ENCODE results near the gene GRID1.

GRID1 gene

DNA sequence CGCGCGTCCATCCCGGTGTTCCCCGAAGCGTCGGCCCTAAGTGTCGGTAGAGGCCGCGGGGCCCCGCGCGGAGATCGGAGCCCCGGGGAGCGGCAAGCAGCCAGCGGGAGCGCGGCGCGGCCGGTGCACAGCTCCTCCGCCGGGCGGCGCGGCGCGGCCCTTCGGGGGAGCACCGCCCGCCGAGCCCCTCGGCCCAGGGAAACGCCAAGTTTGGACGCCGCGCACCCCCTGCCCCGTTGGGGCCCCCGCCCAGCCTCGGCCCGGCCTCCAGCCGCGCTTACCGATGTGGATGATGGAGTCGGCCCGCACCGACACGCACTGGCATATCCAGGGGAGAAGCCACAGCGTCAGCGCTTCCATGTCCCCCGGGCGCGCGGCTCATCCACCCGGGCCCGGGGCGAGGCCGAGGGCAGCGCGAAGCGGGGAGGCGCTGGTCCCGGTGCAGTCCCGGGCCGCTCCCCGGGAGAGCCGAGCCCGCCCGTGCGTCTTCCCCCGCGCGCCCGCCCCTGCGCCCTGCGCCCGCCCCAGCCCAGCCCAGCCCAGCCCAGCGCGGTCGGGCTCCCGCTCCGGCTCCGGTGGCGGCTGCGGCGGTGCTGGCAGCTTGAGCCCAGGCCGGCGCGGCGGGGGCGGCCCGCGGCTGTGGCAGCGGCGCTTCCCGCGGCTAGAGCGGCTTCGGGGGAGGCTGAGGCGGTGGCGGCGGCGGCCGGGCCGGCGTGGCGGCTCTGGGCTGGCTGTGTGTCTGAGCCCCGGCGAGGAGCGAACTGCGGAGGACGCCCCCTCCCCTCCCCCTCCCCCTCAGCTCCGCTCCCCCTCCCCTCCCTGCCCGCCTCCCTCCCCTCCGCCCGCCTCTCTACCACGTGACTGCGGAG is at the start of gene GRID1:
GRID1 (minus strand) TSS at position 763 of the 869 bp plus-strand sequence.
- no peak within 1 kb of the TSS for H3K9ac ChIP-seq (ENCODE audit: low read length)
- no peaks in the 10 kb centered on the region for H3K4me1 ChIP-seq (ENCODE audit: control insufficient read depth, insufficient read depth, low read length)
- peak within 1 kb of the TSS; percentile 54 for H3K4me3 ChIP-seq (ENCODE audit: low read length)
- peak; percentile 69 for DNase-seq (ENCODE audit: low read depth)
- no peaks in the 10 kb centered on the region for H3K9me3 ChIP-seq (ENCODE audit: control insufficient read depth, low read length)
- H3K27me3 ChIP-seq (replicated peaks; ENCODE audit: control insufficient read depth, insufficient read depth, low read length): peaks cover 44% of the 10 kb centered on the region
- no peaks in the 10 kb centered on the region for H3K36me3 ChIP-seq (ENCODE audit: control insufficient read depth, insufficient read depth, low read length, severe bottlenecking)

DNA sequence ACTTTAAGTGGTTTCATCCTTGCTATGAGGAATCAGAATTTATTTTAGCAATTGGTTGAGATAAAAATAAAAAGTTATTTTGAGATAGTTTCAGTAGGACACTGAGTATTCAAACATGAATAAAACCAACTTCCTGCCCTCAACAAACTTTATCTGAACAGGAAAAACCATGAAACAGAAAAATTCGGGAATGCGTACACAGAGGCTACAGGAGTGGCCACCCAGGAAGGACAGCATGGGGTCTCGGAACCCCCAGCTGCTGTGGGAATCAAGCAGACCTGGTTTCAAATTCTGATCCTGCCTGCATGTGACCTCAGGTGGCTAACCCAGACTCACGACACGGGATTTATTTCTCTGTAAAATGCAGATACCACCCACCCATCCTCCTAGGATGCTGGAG is 49.0 kb upstream of the GRID1 start:
- H3K4me1 ChIP-seq (ENCODE audit: control insufficient read depth, insufficient read depth, low read length): peaks cover 16% of the 10 kb centered on the region
- peaks cover 4% of the 10 kb centered on the region for H3K27me3 ChIP-seq (replicated peaks; ENCODE audit: control insufficient read depth, insufficient read depth, low read length)
- H3K9ac ChIP-seq (ENCODE audit: low read length): no peak overlapping the region
- H3K4me3 ChIP-seq (ENCODE audit: low read length): no peak overlapping the region
- no peaks in the 10 kb centered on the region for H3K36me3 ChIP-seq (ENCODE audit: control insufficient read depth, insufficient read depth, low read length, severe bottlenecking)
- H3K9me3 ChIP-seq (ENCODE audit: control insufficient read depth, low read length): peaks cover 4% of the 10 kb centered on the region
- DNase-seq (ENCODE audit: low read depth): no peak

GRCh38 chr10:86415116-86415515 is 48.5 kb upstream of the GRID1 start:
- Histone ChIP-seq H3K4me3 (ENCODE audit: low read length) (no peak overlapping the region), H3K36me3 (ENCODE audit: control insufficient read depth, insufficient read depth, low read length, severe bottlenecking) (no peaks in the 10 kb centered on the region), H3K9ac (ENCODE audit: low read length) (no peak overlapping the region), H3K4me1 (ENCODE audit: control insufficient read depth, insufficient read depth, low read length) (peaks cover 16% of the 10 kb centered on the region), H3K27me3 (replicated peaks; ENCODE audit: control insufficient read depth, insufficient read depth, low read length) (peaks cover 4% of the 10 kb centered on the region), H3K9me3 (ENCODE audit: control insufficient read depth, low read length) (peaks cover 4% of the 10 kb centered on the region)
- DNase-seq (ENCODE audit: low read depth): no peak

- DNase-seq (ENCODE audit: low read depth): peak; percentile 48
Observed at GRCh38 chr10:86413046-86413728, 46.6 kb upstream of the GRID1 start.

GRCh38 chr10:86411852-86412560 is 45.4 kb upstream of the GRID1 start:
- Histone ChIP-seq H3K9ac (ENCODE audit: low read length) (no peak overlapping the region), H3K36me3 (ENCODE audit: control insufficient read depth, insufficient read depth, low read length, severe bottlenecking) (no peaks in the 10 kb centered on the region), H3K4me1 (ENCODE audit: control insufficient read depth, insufficient read depth, low read length) (peaks cover 16% of the 10 kb centered on the region), H3K9me3 (ENCODE audit: control insufficient read depth, low read length) (peaks cover 4% of the 10 kb centered on the region), H3K27me3 (replicated peaks; ENCODE audit: control insufficient read depth, insufficient read depth, low read length) (no peaks in the 10 kb centered on the region), H3K4me3 (ENCODE audit: low read length) (no peak overlapping the region)
- no peak for DNase-seq (ENCODE audit: low read depth)

More at GRCh38 chr10:86413046-86413728, 46.6 kb upstream of the GRID1 start:
- no peak overlapping the region for H3K9ac ChIP-seq (ENCODE audit: low read length)
- no peaks in the 10 kb centered on the region for H3K36me3 ChIP-seq (ENCODE audit: control insufficient read depth, insufficient read depth, low read length, severe bottlenecking)
- H3K4me3 ChIP-seq (ENCODE audit: low read length): no peak overlapping the region
- H3K27me3 ChIP-seq (replicated peaks; ENCODE audit: control insufficient read depth, insufficient read depth, low read length): peaks cover 4% of the 10 kb centered on the region
- peaks cover 4% of the 10 kb centered on the region for H3K9me3 ChIP-seq (ENCODE audit: control insufficient read depth, low read length)
- H3K4me1 ChIP-seq (ENCODE audit: control insufficient read depth, insufficient read depth, low read length): peaks cover 16% of the 10 kb centered on the region

GRCh38 chr10:86411281-86411841 is 44.8 kb upstream of the GRID1 start:
- peak; percentile 63 for DNase-seq (ENCODE audit: low read depth)
- peaks cover 16% of the 10 kb centered on the region for H3K4me1 ChIP-seq (ENCODE audit: control insufficient read depth, insufficient read depth, low read length)

GRCh38 chr10:86410542-86411124 is 44.0 kb upstream of the GRID1 start:
- H3K9ac ChIP-seq (ENCODE audit: low read length): peak overlapping the region; percentile 23
- peak; percentile 64 for DNase-seq (ENCODE audit: low read depth)
- peak overlapping the region; percentile 26 for H3K4me3 ChIP-seq (ENCODE audit: low read length)
- H3K9me3 ChIP-seq (ENCODE audit: control insufficient read depth, low read length): peaks cover 4% of the 10 kb centered on the region
- no peaks in the 10 kb centered on the region for H3K36me3 ChIP-seq (ENCODE audit: control insufficient read depth, insufficient read depth, low read length, severe bottlenecking)
- peaks cover 16% of the 10 kb centered on the region for H3K4me1 ChIP-seq (ENCODE audit: control insufficient read depth, insufficient read depth, low read length)
- no peaks in the 10 kb centered on the region for H3K27me3 ChIP-seq (replicated peaks; ENCODE audit: control insufficient read depth, insufficient read depth, low read length)

More at GRCh38 chr10:86411281-86411841, 44.8 kb upstream of the GRID1 start:
- Histone ChIP-seq H3K9ac (ENCODE audit: low read length) (peak overlapping the region; percentile 23), H3K36me3 (ENCODE audit: control insufficient read depth, insufficient read depth, low read length, severe bottlenecking) (no peaks in the 10 kb centered on the region), H3K4me3 (ENCODE audit: low read length) (peak overlapping the region; percentile 26), H3K27me3 (replicated peaks; ENCODE audit: control insufficient read depth, insufficient read depth, low read length) (no peaks in the 10 kb centered on the region), H3K9me3 (ENCODE audit: control insufficient read depth, low read length) (peaks cover 4% of the 10 kb centered on the region)

GRCh38 chr10:86409183-86409582 is 42.6 kb upstream of the GRID1 start:
- Histone ChIP-seq H3K27me3 (replicated peaks; ENCODE audit: control insufficient read depth, insufficient read depth, low read length) (no peaks in the 10 kb centered on the region), H3K4me1 (ENCODE audit: control insufficient read depth, insufficient read depth, low read length) (peaks cover 16% of the 10 kb centered on the region), H3K9me3 (ENCODE audit: control insufficient read depth, low read length) (peaks cover 4% of the 10 kb centered on the region), H3K36me3 (ENCODE audit: control insufficient read depth, insufficient read depth, low read length, severe bottlenecking) (no peaks in the 10 kb centered on the region), H3K9ac (ENCODE audit: low read length) (no peak overlapping the region), H3K4me3 (ENCODE audit: low read length) (no peak overlapping the region)
- DNase-seq (ENCODE audit: low read depth): no peak

GRCh38 chr10:86403183-86403797 is 36.7 kb upstream of the GRID1 start:
- H3K36me3 ChIP-seq (ENCODE audit: control insufficient read depth, insufficient read depth, low read length, severe bottlenecking): no peaks in the 10 kb centered on the region
- no peak overlapping the region for H3K4me3 ChIP-seq (ENCODE audit: low read length)
- H3K4me1 ChIP-seq (ENCODE audit: control insufficient read depth, insufficient read depth, low read length): peaks cover 19% of the 10 kb centered on the region
- no peaks in the 10 kb centered on the region for H3K27me3 ChIP-seq (replicated peaks; ENCODE audit: control insufficient read depth, insufficient read depth, low read length)
- no peak overlapping the region for H3K9ac ChIP-seq (ENCODE audit: low read length)
- no peak for DNase-seq (ENCODE audit: low read depth)
- no peaks in the 10 kb centered on the region for H3K9me3 ChIP-seq (ENCODE audit: control insufficient read depth, low read length)

DNA sequence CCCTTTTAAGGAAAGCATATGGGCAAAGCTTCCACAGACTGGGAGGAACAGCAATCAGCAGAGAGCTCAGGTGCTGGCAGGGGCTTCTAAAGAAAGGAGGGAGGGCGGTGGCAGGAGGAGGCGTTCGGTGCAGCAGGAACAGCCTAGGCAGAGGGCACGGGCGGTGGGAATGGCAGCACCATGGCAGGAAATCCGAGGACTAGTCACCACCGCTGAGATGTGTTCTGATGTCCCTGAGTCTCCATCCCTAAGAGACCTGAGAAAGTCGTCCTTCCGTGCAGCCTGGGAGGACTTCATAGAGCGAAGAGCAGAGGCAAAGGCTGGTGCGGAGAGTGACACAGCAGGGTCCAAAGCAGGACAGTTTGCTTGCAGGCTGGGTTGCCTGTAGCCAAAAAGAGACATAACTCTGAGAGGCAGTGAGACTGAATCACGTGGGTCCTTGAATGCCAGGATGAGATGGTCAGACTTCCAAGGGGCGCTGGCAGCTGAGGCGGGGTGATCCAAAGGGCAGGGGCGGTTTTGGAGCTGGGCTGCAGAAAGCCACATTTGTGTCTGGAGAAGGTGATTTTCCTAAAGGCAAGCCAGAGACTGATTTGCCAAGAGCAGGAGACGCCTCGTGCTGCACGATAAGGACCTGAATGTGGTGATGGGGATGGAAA is 35.8 kb upstream of the GRID1 start:
- H3K27me3 ChIP-seq (replicated peaks; ENCODE audit: control insufficient read depth, insufficient read depth, low read length): no peaks in the 10 kb centered on the region

More for the DNA sequence above, 35.8 kb upstream of the GRID1 start:
- H3K36me3 ChIP-seq (ENCODE audit: control insufficient read depth, insufficient read depth, low read length, severe bottlenecking): no peaks in the 10 kb centered on the region
- H3K9ac ChIP-seq (ENCODE audit: low read length): peak overlapping the region; percentile 42
- peaks cover 19% of the 10 kb centered on the region for H3K4me1 ChIP-seq (ENCODE audit: control insufficient read depth, insufficient read depth, low read length)
- peak; percentile 66 for DNase-seq (ENCODE audit: low read depth)
- H3K4me3 ChIP-seq (ENCODE audit: low read length): peak overlapping the region; percentile 53
- no peaks in the 10 kb centered on the region for H3K9me3 ChIP-seq (ENCODE audit: control insufficient read depth, low read length)
